Rectal smooth muscle tissue (tissue), 1 donor: ENCODE data around the gene RELL1.
"Not testable (repeated sequence)": the region's sequence is repeated elsewhere in the genome, so short reads cannot be mapped to it uniquely, and the experiment has no call there.

ENCODE experiments used
- H3K27ac ChIP-seq: one replicate; pipeline ENCODE4 v1.7.0; 2013; ENCODE audit warnings: low read depth, low read length, inconsistent platforms
- H3K27me3 ChIP-seq: one replicate; pipeline ENCODE4 v1.7.0; 2013; ENCODE audit warnings: low read length; ENCODE audit not compliant: control insufficient read depth, insufficient read depth
- H3K36me3 ChIP-seq: one replicate; pipeline ENCODE4 v1.7.0; 2013; ENCODE audit warnings: low read length; ENCODE audit not compliant: control insufficient read depth, insufficient read depth
- H3K4me1 ChIP-seq: one replicate; pipeline ENCODE4 v1.7.0; 2013; ENCODE audit warnings: low read length; ENCODE audit not compliant: control insufficient read depth, insufficient read depth
- H3K4me3 ChIP-seq: one replicate; pipeline ENCODE4 v1.7.0; 2013; ENCODE audit warnings: low read length
- H3K9ac ChIP-seq: one replicate; pipeline ENCODE4 v1.7.0; 2013; ENCODE audit warnings: low read length

RELL1 gene

DNA sequence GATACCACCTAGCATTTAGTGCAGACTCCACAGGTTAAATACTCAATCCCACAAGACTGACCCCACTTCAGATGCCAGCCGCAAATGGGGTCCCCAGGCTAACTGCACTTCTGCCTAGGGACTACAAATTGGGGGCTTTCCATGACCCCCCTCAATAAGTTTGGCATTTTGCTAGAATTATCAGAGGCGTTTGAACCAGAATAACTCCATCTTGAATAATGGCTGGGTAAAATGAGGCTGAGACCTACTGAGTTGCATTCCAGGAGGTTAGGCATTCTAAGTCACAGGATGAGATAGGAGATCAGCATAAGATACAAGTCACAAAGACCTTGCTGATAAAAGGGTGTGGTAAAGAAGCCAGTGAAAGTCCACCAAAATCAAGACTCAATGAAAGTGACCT is 15.1 kb downstream of the RELL1 start:
- H3K27me3 ChIP-seq = no peaks in the 10 kb centered on the region
- no peak overlapping the region for H3K27ac ChIP-seq
- H3K4me1 ChIP-seq = peaks cover 3% of the 10 kb centered on the region
- H3K4me3 ChIP-seq = no peak overlapping the region
- H3K9ac ChIP-seq = no peak overlapping the region
- no peaks in the 10 kb centered on the region for H3K36me3 ChIP-seq

DNA sequence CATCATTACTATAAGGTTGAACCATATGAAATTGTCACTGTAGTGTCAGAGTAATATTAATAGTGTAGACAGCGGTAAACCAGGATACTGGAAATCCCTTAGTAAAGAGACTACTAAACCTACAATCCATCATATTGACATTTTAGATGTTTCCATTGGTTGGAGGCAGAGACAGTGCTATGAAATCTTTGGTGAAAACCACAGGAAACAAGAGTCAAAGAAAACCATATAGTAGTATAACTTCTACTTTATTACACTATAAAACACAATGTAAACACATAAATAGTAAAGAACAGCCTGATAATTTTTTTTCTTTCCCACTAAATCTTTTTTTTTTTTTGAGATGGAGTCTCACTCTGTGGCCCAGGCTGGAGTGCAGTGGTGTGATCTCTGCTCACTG is 15.9 kb downstream of the RELL1 start:
- no peak overlapping the region for H3K27ac ChIP-seq
- no peak overlapping the region for H3K9ac ChIP-seq
- H3K36me3 ChIP-seq = no peaks in the 10 kb centered on the region
- peaks cover 7% of the 10 kb centered on the region for H3K4me1 ChIP-seq
- no peaks in the 10 kb centered on the region for H3K27me3 ChIP-seq
- no peak overlapping the region for H3K4me3 ChIP-seq

DNA sequence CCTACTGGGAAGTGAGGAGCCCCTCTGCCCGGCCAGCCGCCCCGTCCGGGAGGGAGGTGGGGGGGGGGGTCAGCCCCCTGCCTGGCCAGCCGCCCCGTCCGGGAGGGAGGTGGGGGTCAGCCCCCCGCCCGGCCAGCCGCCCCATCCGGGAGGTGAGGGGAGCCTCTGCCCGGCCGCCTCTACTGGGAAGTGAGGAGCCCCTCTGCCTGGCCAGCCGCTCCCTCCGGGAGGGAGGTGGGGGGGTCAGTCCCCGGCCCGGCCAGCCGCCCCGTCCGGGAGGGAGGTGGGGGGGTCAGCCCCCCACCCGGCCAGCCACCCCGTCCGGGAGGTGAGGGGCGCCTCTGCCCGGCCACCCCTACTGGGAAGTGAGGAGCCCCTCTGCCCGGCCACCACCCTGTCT is 17.1 kb downstream of the RELL1 start:
- not testable (repeated sequence) for H3K36me3 ChIP-seq, H3K4me3 ChIP-seq, H3K9ac ChIP-seq, H3K27ac ChIP-seq, H3K4me1 ChIP-seq, H3K27me3 ChIP-seq

DNA sequence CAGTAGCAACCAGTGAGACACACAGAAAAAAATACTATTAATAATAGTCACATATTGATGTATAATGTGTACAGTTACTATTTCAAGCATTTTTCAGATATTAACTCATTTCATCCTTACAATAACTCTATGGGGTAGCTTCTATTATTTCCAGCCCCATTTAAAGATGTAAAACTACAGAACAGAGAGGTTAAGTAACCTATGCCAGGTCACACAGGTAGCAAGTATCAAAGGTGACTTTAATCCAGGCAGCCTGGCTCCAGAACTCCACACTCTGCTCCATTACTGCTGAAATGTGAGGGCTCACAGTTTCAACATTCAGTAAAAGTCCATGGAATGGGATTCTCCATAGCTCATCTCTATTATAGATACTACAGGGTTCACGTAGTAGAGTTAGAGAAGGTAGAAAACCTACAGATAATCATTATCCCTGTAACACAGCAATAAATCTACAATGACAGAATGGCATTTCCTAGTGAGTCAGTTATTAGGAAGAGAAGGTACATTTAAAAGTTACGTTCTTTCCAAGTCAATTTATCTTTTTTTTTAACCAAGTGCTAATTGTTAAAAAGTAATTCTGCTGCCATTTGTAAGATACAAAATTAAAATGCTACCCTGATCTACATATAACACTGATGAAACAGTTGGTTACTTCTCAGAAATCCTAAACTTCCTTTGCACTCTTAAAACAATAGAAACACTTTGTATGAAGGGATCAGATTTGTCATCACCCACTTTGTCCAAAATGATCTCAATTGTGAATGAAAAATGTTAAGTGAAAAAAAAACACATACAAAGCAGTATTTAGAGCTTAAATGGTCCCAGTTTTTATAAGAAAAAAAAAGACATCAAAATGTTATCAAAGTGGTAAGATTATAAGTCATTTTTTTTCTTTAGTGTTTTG is 18.7 kb downstream of the RELL1 start:
- no peak overlapping the region for H3K9ac ChIP-seq
- no peaks in the 10 kb centered on the region for H3K27me3 ChIP-seq
- H3K36me3 ChIP-seq = no peaks in the 10 kb centered on the region
- H3K27ac ChIP-seq = no peak overlapping the region
- H3K4me3 ChIP-seq = no peak overlapping the region
- H3K4me1 ChIP-seq = peaks cover 7% of the 10 kb centered on the region

DNA sequence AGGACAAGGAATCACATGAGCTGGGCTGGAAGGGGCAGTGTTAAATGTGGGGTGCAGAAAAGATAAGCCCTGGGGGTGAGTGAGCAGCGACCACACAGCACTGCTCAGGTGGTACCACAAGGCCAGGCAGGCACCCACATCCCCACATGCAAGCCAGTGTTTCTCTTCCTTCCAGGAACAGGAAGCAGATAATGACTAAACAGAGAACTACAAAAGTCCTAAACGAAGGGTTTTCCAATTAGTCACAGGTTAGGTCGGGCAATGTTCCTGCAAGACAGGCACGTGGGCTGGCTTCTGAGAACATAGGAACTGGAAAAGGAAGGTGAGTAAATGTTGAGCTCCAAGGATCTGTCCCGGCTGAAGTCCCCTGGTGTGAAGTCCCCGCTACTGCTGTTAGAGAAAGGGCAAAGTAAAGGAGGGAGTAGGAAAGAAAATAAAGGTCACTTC is 19.5 kb downstream of the RELL1 start:
- peaks cover 7% of the 10 kb centered on the region for H3K4me1 ChIP-seq
- H3K27me3 ChIP-seq = no peaks in the 10 kb centered on the region
- no peak overlapping the region for H3K27ac ChIP-seq
- no peak overlapping the region for H3K9ac ChIP-seq
- H3K4me3 ChIP-seq = no peak overlapping the region
- H3K36me3 ChIP-seq = no peaks in the 10 kb centered on the region

DNA sequence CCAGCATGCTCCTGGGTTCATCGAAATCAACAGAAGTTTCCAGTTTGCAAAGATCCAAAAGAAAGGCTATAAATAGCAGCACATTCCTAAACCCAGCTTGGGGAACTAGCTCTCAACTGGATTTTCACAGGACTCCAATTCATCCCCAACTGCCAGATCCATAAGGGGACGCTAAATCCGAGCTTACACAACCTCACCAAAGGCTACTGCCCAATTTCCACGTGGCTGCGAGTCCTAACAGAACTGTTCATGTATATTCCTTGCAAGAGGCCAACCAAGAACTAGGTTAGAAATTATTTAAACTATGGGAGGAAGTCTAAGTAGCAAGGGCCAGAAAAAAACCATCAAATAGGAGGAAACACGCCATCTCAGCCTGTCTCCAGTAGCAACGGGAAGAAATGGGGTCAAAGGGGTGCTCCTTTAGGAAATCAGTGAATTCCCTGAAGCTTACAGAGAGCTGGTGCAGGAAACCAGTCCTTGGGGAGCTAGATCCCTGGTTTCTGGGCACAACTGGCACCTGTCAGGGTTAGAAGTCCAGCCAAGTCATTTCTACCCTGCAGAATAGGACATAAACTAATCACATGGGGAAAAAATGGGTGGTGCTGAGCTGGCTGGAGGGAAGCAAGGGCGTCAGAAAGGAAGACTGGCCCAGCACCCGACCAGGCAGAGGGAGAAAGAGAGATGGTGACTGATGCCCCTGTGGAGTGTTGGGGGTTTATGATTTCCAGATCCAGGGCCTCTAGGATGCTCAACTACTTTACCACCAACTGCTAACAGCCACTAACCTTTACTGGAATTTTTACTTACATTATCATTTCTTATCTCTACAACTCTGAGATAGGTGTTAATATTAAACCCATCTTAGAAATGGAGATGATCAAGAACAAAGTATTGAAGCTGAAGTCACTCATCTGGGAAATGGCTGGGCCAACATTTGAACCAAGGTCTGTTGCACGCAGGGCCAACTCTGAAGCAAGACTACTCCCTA is 20.5 kb downstream of the RELL1 start:
- no peaks in the 10 kb centered on the region for H3K27me3 ChIP-seq
- H3K36me3 ChIP-seq = no peaks in the 10 kb centered on the region
- H3K27ac ChIP-seq = peak overlapping the region; percentile 11
- peaks cover 7% of the 10 kb centered on the region for H3K4me1 ChIP-seq
- no peak overlapping the region for H3K4me3 ChIP-seq
- no peak overlapping the region for H3K9ac ChIP-seq

DNA sequence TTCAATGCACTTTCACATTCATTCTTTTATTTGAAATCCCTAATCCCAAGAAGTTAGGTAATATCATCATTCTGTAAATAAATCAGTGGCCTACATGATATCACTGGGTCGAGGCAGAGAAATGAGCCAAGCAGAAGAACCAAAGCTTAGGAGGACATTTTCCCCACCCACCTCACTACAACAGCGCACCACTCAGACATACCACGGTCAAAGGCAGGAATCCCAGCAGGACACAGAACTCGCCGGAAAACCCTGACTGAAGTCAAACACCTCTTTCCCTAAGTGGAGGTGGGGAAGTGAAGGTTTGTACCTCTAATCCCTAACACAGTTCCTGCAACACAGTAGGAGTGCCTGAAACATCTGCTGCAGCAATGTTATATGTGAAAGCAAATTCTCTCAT is 21.5 kb downstream of the RELL1 start:
- no peak overlapping the region for H3K27ac ChIP-seq
- H3K36me3 ChIP-seq = no peaks in the 10 kb centered on the region
- H3K4me3 ChIP-seq = no peak overlapping the region
- peaks cover 7% of the 10 kb centered on the region for H3K4me1 ChIP-seq
- H3K9ac ChIP-seq = no peak overlapping the region
- no peaks in the 10 kb centered on the region for H3K27me3 ChIP-seq

DNA sequence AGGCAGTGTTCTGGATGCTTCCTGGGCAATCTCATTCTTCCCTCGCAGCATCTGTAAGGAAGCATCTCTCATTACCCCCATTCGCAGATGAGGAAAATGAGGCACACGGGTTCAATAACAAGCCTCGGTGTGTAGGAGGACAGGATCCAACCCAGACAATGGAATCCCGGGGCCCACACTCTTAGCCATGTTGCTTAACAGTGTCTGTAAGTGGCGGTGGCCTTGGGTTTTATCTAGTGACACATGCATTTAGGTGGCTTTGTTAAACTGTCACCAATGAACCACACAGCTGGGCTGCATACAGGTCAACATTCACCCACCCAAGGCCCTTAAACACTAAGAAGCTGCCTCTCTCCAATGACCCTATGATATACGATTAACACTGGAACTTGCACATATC is 22.6 kb downstream of the RELL1 start:
- Histone ChIP-seq H3K4me1 (peaks cover 7% of the 10 kb centered on the region), H3K4me3 (no peak overlapping the region), H3K36me3 (no peaks in the 10 kb centered on the region), H3K9ac (no peak overlapping the region), H3K27me3 (no peaks in the 10 kb centered on the region), H3K27ac (no peak overlapping the region)

DNA sequence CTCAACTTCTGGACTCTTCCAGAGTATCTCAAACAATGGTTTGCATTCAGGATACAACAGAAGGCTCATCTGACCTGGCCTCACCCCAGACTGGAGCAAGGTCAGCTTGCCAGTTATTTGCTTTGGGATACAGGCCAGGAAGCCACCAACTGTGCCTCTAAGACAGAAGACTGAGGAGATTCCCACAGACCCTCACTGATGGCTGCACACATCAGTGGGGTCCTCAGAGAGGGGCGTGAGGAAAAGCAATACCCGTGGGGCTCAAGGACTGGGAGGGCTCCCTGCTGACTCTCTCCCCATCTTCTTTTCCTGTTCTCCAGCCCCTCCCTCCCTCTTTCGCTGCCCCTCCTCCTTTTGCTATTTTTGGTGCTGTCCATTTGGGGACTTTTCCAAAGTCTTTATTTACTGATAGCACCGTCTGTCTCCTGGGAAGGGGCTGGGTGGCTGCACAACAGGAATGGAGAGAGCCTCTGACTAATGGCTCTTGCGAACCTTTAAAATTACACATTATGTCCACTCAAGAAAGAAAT is 23.2 kb downstream of the RELL1 start:
- no peak overlapping the region for H3K4me3 ChIP-seq
- H3K27ac ChIP-seq = no peak overlapping the region
- peaks cover 7% of the 10 kb centered on the region for H3K4me1 ChIP-seq
- no peak overlapping the region for H3K9ac ChIP-seq
- H3K27me3 ChIP-seq = no peaks in the 10 kb centered on the region
- H3K36me3 ChIP-seq = no peaks in the 10 kb centered on the region

DNA sequence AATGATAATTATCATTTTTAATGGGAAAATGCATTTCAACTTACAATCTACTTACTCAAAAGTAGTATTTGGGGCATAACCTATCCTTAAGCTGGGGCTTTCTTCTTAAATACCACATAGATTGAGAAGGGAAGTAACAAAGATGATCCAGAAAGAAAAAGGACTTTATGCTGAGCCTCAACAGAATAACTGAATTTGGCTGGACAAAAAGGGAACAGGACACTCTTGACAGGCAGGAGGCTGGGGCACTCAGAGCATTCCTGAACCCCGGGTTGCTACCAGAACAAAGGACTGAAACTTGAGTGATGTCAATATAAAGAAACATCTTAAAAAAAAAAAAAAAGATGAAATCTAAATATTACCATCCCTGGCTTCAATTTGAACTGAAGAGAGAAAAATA is 23.9 kb downstream of the RELL1 start:
- Histone ChIP-seq H3K27me3 (no peaks in the 10 kb centered on the region), H3K9ac (no peak overlapping the region), H3K4me3 (no peak overlapping the region), H3K27ac (no peak overlapping the region), H3K36me3 (no peaks in the 10 kb centered on the region), H3K4me1 (peaks cover 7% of the 10 kb centered on the region)

DNA sequence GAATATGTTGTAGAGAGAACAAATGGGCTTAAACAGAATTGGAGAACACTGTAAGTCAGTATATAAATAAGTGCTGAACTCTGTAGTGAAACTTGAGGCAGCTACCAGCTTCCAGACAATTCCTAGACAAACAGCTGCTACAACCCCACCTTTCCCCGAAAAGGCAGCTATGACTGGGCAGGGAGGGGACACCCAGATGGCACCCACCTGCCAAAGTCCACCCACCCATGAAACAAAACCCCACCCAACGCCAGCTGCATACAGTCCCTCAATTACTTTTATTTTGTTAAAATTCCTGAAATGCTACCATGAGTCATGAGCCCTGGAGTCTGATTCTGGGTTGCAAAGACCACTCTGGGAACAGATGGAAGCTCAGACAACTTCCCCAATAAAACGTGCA is 24.4 kb downstream of the RELL1 start:
- Histone ChIP-seq H3K27ac (no peak overlapping the region), H3K4me1 (peaks cover 7% of the 10 kb centered on the region), H3K4me3 (no peak overlapping the region), H3K9ac (no peak overlapping the region), H3K27me3 (no peaks in the 10 kb centered on the region), H3K36me3 (no peaks in the 10 kb centered on the region)

DNA sequence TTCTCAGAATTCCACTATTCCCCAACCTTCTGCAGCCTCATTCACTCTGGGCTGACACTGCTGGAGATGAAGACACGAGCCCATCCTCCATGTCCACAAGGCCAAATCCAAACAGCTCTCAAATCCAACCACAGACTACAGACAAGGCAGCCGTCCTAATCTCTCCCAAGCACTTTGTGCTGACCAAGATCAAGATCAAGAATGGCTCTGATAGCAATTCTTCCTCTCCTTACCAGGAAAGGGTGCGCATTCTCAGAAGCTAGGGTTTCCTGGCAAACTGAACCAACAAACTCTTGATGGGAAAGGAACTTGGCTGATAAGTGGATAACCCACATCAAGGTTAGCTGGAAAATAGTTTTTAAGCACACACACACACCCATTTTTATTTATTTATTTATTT is 26.5 kb downstream of the RELL1 start:
- no peaks in the 10 kb centered on the region for H3K36me3 ChIP-seq
- no peak overlapping the region for H3K9ac ChIP-seq
- H3K27me3 ChIP-seq = no peaks in the 10 kb centered on the region
- no peak overlapping the region for H3K27ac ChIP-seq
- no peak overlapping the region for H3K4me3 ChIP-seq
- peaks cover 2% of the 10 kb centered on the region for H3K4me1 ChIP-seq
